Omental fat pad (tissue), 4 donors: ENCODE measurements around the gene CYP2J2. TPM values are rescaled to one million over a fixed set of nuclear protein-coding genes. Genes with fewer than 3 reads are reported as not detected.

Experiments used
- ATAC-seq: fragments of 150-250 bp; one replicate; pipeline ENCODE4 v1.9.1; 2016; ENCODE audit warnings: mild to moderate bottlenecking, moderate library complexity; ENCODE audit not compliant: low FRiP score
- DNase-seq: peaks from one replicate; pipeline ENCODE4 v3.0.0-alpha.2; 2019; ENCODE audit warnings: low spot score
- small RNA-seq: library from RNA; depleted of rRNA; stranded (forward); fragments of <200 nt; gene quantifications from one replicate; pipeline ENCODE3, GENCODE V24; 2016
- total RNA-seq, 4 donors: library from RNA; depleted of rRNA; stranded (reverse); fragments of >200 nt; gene quantifications; one replicate each; pipeline ENCODE4 v1.1.0, GENCODE V29; 2016
- TF ChIP-seq, protein P1 (sequence below), 3 donors: fragments of 450-650 bp; IDR thresholded peaks; one replicate each; pipeline ENCODE4 v1.5.1; 2016 to 2017; ENCODE audit warnings: antibody characterized with exemption in 3 of 3, mild to moderate bottlenecking in 3 of 3, moderate library complexity in 2 of 3

Gene CYP2J2
- total RNA-seq, 4 donors from 2014 or later, result 2.3 to 5.2 (median 2.9) TPM; not detected in 1

DNA sequence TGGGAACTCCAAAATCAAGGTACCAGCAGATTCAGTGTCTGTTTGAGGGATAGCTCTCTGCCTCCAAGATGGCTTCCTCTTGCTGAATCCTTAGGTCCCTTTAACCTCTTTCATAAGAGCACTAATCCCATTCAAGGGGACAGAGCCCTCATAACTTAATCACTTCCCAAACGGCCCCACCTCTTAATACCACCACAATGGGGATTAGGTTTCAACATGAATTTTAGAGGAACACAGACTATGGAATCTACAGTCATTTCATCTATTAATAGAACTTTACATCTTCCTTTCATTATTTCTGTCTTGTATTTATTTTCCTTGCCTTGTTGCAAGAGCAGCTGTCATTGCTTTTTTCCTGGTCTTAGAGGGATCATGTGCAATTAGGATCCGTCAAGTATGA lies 81.5 kb downstream of the CYP2J2 start:
- TF ChIP-seq, protein P1, sequence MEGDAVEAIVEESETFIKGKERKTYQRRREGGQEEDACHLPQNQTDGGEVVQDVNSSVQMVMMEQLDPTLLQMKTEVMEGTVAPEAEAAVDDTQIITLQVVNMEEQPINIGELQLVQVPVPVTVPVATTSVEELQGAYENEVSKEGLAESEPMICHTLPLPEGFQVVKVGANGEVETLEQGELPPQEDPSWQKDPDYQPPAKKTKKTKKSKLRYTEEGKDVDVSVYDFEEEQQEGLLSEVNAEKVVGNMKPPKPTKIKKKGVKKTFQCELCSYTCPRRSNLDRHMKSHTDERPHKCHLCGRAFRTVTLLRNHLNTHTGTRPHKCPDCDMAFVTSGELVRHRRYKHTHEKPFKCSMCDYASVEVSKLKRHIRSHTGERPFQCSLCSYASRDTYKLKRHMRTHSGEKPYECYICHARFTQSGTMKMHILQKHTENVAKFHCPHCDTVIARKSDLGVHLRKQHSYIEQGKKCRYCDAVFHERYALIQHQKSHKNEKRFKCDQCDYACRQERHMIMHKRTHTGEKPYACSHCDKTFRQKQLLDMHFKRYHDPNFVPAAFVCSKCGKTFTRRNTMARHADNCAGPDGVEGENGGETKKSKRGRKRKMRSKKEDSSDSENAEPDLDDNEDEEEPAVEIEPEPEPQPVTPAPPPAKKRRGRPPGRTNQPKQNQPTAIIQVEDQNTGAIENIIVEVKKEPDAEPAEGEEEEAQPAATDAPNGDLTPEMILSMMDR (IDR thresholded peaks at IDR 0.05), result no peak
- ATAC-seq, result no peak
- no peak for DNase-seq

Small RNAs within 50 kb of the gene (small RNA-seq; reads per million reads assigned to genes)
- gene RN7SL475P, result not detected

Other genes starting within 250 kb of the CYP2J2 start
- gene HOOK1, start 111.8 kb downstream of the CYP2J2 start, total RNA-seq, result 10 to 100 TPM in 1 of 4 donors, 1 to 10 TPM in 2, under 1 TPM in 1; 0.94 to 10.0 (median 2.5) TPM
- gene C1orf87, start 147.0 kb upstream of the CYP2J2 start, total RNA-seq, result not detected